ENCODE data around the gene GBF1.
"Not testable (repeated sequence)": the region's sequence is repeated elsewhere in the genome, so short reads cannot be mapped to it uniquely, and the experiment has no call there.

The GBF1 gene, protein sequence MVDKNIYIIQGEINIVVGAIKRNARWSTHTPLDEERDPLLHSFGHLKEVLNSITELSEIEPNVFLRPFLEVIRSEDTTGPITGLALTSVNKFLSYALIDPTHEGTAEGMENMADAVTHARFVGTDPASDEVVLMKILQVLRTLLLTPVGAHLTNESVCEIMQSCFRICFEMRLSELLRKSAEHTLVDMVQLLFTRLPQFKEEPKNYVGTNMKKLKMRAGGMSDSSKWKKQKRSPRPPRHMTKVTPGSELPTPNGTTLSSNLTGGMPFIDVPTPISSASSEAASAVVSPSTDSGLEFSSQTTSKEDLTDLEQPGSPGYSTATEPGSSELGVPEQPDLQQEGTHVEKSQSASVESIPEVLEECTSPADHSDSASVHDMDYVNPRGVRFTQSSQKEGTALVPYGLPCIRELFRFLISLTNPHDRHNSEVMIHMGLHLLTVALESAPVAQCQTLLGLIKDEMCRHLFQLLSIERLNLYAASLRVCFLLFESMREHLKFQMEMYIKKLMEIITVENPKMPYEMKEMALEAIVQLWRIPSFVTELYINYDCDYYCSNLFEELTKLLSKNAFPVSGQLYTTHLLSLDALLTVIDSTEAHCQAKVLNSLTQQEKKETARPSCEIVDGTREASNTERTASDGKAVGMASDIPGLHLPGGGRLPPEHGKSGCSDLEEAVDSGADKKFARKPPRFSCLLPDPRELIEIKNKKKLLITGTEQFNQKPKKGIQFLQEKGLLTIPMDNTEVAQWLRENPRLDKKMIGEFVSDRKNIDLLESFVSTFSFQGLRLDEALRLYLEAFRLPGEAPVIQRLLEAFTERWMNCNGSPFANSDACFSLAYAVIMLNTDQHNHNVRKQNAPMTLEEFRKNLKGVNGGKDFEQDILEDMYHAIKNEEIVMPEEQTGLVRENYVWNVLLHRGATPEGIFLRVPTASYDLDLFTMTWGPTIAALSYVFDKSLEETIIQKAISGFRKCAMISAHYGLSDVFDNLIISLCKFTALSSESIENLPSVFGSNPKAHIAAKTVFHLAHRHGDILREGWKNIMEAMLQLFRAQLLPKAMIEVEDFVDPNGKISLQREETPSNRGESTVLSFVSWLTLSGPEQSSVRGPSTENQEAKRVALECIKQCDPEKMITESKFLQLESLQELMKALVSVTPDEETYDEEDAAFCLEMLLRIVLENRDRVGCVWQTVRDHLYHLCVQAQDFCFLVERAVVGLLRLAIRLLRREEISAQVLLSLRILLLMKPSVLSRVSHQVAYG (N-terminal part only)

DNA sequence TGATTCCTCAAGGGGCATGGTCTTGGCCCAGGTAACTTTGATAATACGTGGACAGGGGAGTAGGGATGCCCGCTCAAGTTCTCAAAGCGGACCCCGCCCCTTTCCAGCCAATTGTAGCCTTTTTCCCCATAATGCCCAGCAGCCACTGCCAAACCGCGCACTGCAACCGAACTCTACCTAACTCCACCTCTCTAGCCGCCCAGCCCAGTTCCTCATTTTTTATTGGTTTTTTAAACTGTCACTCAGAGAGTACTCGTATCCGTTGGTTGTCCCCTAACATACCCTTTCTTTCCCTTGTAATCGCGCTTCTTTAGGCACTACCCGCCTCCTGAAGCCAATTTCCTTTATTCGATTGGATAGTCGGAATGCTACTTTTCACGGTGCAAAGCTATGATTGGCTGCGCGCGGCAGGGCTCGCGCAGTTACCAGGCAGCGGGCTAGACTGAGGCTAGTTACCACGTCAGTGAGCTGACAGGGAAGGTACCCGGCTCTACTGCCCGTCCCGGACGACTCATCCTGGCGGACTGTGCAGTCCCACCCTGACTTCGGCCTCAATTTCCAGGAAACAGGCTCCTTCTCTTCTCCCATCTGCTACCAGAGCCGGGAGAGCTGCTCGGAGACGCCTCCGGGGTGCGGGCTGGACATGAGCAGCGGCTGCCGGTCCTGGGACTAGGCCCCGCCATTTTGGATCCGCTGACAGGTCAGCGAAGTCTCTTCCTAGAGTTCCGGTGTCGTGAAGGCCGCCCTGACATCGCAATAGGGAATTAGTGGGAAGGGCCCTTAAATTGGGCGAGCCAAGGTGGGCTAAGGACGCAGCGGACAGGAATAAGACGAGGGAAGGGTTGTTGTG lies at the start of gene GBF1:
TSS of gene GBF1 (plus strand) at position 451 of the 850 bp plus-strand sequence. CDS start 13,407 bp downstream, outside the sequence.
- peak; percentile 100 for DNase-seq

DNA sequence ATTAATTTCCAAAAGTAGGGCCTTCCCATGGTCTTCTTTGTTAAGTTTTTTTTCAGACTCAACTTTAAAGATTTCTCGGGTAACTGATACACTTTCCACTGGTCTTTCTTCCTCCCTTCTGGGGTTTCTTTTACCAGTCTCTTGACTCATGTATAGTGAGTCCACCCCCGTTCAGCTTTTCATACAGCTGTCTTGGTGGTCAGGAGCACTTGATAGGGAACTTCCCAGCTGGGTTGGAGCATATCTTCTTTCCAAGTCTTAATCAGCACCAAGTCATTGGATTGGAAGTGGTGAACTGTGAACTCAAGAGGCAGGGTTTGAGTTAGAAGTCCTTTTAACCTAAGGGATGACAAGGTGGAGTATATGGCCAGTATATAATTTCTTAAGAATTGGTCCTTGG lies 48.4 kb upstream of the GBF1 start:
- no peak for DNase-seq

DNA sequence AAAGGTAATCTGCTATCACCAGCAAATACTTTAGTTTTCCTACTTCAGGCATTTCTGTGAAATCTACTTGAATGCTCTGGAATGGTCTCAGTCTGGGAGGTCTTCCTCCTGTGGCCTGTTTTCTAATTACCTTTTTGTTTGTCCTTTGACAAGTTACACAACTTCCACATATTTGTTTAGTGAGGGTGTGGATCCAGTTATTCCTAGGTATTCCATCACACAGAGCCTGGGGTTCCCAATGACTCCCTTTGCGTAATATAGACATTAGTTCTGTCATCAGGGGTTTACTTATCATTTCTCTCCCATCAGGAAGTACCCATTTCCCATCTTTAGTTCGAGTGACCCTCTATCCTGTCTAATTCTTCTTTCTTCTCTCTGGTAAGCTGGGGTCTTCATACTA lies 47.3 kb upstream of the GBF1 start:
- DNase-seq, result no peak

DNA sequence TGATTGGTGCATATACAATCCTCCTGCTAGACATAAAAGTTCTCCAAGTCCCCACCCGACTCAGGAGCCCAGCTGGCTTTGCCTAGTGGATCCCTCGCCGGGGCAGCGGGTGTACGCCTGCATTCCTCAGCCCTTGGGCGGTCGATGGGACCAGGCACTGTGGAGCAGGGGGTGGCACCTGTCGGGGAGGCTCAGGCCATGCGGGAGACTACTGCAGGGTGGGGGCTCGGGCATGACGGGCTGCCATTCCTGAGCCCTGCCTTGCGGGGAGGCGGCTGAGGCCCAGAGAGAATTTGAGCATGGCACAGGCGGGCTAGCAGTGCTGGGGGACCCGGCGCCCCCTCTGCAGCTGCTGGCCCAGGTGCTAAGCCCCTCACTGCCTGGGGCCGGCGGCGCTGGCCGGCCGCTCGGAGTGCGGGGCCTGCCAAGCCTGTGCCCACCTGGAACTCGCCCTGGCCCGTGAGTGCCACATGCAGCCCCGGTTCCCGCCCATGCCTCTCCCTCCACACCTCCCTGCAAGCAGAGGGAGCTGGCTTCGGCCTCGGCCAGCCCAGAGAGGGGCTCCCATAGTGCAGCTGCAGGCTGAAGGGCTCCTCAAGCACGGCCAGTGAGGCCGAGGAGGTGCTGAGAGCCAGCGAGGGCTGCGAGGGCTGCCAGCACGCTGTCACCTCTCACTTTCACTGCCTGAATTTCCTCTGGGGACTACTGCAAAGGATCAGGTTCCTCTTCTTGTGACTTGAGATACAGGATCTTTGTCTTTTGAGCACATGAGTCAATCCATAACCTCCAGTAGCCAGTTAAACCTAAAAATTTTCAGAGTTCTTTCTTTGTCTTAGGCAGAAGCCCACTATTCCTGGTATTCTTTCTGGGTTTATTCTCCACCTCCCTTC lies 44.3 kb upstream of the GBF1 start:
- DNase-seq, result no peak

DNA sequence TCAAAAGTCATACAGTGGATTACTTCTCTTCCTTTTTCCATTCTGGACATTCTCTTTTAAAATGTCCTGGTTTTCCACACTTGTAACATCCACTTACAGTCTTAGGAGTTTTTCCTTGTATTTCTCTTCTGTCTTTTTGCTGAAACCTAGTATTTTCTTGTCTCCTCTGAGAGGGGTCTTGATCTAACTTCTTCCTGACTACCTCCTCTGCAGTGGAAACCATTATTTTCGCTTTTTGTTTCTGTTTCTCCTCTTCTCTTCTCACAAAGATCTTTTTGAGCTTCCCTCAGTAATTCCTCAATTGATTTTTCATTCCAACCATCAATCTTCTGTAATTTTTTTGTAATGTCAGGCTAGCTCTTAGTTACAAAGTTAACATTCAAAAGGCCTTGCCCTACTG lies 42.9 kb upstream of the GBF1 start:
- no peak for DNase-seq

DNA sequence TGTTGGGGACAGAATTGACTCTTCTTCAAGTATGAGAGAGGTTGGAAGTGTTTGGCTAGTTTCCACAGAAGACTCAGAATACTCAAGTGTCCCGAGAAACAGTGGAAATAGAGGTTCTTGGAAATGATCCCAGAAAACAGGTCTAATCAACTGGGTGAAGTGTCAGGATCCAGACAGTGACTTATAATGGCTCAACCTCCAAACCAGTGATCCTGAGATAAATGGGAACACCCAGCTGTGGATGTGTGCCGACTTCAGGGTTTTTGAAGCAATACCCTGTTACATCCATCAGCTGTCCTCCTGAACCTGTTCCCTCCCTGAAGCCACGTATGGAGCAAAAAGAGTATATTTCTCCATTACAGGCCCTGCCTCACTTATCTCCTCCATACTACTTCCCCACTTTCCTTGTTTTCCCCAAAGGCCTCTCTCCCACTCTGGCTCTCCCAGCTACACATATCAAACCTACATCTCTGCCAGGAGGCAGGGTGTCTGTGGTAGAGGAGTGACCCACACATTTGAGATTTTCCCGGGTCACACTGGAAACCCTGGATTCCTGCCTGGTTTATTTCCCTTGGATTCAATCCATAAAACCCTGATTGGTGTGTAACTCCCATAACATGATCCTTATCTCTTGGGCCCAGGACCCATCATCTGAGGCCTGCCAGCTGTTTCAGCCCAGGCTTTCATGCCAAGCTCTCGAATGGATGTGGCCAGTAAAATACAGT lies 36.9 kb upstream of the GBF1 start:
- no peak for DNase-seq

DNA sequence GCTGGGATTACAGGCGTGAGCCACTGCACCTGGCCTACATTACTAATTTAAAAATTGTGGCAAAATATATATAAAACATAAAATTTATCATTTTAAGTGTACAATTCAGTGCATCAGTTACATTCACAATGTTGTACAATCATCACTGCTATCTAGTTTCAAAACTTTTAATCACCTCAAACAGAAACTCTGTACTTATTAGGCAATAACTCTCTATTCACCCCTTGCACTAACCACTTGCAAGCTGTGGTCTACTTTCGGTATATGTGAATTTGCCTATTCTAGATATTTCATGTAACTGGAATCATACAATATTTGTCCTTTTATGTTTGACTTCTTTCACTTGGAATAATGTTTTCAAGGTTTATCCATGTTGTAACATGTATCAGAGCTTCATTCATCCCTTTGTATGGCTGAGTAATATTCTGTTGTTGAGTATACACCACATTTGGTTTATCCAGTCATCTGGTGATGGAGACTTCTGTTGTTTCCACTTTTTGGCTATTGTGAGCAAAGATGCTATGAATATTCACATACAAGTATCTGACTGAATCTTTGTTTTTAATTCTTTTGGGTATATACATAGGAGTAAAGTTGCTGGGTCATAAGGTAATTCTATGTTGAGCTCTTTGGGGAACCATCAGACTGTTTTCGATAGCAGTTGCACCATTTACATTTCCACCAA lies 33.6 kb upstream of the GBF1 start:
- no peak for DNase-seq

DNA sequence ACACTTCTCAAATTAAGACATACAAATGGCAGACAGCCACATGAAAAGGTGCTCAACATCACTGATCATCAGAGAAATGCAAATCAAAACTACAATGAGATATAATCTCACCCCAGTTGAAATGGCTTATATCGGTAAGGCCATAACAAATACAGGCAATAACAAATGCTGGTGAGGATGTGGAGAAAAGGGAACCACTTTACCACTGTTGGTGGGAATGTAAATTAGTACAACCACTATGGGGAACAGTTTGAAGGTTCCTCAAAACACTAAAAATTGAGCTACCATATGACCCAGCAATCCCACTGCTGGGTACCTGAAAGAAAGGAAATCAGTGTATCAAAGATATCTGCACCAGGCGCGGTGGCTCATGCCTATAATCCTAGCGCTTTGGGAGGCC lies 31.7 kb upstream of the GBF1 start:
- not testable (repeated sequence) for DNase-seq

DNA sequence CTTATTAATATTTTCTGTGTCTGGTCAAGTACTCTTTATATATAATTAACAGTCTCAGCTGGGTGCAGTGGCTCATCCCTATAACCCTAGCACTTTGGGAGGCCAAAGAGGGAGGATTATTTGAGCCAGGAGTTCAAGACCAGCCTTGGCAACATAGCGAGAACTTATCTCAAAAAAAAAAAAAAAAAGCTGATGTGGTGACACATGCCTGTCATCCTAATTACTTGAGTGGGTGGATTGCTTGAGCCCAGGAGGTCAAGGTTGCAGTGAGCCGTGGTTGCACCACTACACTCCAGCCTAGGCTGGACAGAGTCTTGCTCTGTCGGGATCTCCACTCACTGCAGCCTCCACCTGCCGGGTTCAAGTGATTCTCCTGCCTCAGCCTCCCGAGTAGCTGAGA lies 26.0 kb upstream of the GBF1 start:
- no peak for DNase-seq

DNA sequence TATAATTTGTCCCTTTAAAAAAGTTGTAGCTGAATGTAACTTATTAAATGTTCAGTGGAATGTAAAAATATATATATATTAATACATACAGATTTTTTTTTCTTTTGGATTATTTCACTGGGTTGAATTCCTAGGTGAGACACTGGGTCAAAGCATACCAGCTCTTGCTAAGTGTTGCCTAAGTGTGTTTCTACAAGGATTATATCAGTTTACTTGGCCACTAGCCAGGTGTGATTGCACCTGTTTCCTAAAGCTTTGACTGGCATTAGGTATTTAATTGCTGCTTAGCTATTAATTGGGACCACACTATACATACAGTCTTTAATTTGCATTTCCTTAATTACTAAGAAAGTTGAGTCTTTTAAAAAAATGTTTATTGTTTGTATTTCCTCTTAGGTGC lies 24.7 kb upstream of the GBF1 start:
- peak; percentile 83 for DNase-seq

DNA sequence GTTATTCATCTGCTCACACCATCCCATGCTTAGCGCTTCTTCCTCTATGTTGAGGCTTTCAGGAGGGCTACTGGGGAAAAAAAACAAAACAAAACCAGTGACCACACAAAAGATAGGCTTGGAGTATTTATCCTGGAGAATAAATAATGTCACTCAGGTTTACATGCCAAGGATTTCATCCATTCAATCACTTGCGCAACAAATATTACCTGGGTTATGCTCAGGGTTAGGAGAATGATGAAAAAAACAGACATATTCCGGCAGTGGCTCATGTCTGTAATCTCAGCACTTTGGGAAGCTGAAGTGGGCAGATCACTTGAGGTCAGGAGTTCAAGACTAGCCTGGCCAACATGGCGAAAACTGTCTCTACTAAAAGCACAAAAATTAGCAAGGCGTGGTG lies 22.5 kb upstream of the GBF1 start:
- DNase-seq, result no peak

DNA sequence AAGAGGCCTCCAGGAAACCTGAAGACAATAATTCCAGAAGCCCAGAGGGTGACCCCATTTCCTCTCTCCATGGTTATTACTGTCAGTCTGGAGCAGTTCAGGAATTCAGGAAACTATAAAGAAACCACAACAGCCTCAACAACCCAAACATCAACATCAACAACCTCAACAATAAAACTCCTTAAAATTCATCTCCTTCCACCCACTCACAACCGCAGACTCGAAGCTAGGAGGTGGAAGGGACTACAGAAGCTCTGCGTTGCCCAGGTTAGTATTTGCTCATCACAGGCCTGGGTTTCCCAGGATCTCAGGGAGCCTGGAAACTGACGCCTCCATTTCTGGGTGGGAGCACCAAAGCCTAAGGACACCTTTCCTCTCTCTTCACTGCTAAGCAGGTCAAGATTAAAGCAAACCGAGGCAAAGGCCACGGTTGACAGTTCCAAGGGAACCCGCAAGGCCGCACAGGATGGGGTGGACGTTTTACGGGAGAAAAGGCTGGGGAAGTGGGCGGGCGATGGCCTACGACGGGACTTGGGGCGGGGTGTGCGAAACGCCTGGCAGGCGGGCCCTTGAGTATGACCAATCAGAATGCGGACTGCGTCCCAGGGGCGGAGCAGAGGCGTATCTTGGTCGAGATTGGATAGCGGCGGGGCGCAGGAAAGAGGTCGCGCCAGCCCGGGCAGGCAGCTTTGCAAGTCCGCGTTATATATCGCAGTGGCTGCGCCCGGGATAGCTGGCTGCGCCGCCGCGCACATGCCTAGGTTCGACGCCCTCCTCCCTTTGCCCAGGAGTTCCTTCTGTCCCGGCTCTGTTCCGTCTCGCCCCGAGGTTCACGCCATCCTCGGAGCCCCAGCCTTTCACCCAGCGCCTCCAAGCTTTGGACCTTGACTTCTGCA lies 19.4 kb upstream of the GBF1 start, which contains the start of gene ELOVL3:
TSS of gene ELOVL3 (plus strand) at position 654 of the 896 bp plus-strand sequence. CDS start 250 bp downstream, outside the sequence.
- peak; percentile 94 for DNase-seq

DNA sequence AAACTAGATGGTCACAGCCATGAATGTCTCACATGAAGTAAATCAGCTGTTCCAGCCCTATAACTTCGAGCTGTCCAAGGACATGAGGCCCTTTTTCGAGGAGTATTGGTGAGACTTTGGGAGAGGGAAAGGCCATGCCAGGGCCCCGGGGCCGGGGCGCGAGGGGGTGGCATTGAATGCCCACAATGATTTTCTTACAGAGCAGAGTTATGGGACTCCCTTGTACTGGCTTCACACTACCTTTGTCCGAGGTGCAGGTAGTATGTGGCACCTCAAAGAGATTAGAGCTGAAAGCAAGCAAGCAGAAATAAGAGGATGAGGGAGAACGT lies 18.8 kb upstream of the GBF1 start:
- DNase-seq, result no peak

DNA sequence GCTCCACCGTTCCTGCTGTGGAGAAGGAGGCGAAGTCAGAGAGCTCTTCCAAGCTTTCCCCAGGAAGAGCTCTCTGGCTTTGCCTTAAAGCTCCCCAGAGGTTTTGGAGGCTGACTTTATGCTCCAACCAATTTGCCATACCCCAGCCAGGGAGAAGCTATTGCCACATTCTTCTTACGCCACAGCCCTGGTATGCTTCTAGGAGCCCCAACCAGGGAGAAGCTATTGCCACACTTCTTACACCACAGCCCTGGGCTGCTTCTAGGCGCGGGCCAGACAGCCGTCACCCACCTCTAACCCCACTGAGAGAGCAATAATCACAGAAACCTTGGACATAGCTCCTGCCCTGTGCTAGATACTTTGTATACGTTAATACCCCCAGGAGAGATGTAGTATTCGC lies 18.3 kb upstream of the GBF1 start:
- no peak for DNase-seq

DNA sequence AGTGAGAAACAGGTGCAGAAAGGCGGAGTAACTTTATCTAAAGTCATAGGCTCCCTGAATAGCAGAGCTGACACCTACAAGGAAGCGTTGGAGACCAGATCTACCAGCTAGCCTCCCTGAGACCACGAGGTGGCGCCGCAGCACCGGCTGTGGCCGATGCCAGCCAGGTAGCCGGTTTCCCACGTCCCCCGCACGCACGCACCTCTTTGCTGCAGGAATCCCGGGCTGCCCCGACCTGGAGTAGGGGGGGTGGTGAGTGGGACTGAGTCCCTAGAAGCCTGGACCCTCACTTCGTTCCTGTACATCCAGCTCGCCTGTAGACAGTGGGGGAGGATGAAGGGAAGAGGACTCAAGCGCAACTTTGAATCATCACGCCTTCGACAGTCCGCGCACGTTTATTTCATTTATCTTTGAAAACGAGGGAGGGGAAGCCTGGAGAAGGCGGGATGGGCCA lies 15.5 kb upstream of the GBF1 start:
- peak; percentile 95 for DNase-seq

DNA sequence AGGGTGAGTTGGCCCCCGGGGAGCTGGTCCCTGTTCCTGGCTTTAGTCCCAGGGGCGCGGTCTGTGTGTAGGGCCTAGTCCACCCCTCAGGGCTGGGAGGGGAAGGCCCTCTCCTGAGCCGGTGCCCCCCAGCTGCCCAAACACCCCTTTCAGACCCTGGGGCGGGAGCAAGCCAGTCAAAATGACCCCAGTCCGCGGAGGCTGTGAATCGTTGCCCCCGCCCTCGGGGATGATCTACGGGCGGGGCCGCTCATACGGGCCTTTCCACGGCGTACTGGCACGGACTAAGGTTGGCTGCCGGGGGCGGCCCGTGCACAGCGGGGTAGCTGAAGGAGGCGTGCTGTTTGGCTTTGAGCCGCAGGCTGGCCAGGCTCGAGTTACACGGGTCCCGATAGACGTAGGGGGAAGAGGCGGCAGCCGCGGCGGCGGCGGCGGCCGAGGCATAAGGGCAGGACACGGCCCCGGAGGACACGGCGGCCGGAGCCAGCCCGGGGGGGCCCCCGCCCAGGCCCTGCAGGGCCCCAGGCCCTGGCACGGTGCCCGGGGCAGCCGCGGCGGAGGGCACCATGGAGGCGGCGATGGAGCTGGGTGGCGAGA lies 15.0 kb upstream of the GBF1 start:
- peak; percentile 94 for DNase-seq

DNA sequence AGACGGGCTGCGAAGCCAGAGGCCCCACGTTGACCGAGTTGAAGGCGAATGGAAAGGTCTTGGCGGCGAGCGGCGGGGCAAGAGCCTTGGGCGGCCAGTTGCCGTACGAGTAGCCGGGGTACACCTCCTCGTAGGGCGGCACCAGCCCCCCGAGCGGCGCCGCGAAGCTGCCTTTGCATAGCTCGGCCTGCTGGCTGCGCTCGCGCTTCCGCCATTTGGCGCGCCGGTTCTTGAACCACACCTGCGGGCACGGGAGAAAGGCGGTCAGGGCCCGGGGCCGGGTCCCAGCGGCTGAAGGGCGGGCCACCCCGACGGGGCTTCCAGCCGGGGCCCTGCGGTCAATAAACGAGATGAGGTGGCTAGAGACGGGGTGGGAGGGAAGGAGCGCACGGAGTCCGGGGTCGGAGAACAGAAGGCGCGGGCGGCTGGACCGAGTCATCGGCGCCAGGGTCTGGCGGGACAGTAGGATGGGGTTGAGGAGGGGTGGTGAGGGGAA lies 14.4 kb upstream of the GBF1 start:
- peak; percentile 84 for DNase-seq
